Activated naive CD8-positive, alpha-beta T cell (primary cell): ENCODE measurements around the gene TNFAIP8.
"Not testable (repeated sequence)": the region's sequence is repeated elsewhere in the genome, so short reads cannot be mapped to it uniquely, and the experiment has no call there.

Source experiments
- H3K27ac Mint-ChIP-seq: one replicate; pipeline ENCODE4 v1.8.0; 2021; ENCODE audit warnings: mixed read lengths
- H3K27me3 Mint-ChIP-seq: one replicate; pipeline ENCODE4 v1.8.0; 2021; ENCODE audit warnings: mixed read lengths
- H3K36me3 Mint-ChIP-seq: one replicate; pipeline ENCODE4 v1.8.0; 2021; ENCODE audit warnings: mixed read lengths
- H3K4me1 Mint-ChIP-seq: one replicate; pipeline ENCODE4 v1.8.0; 2021; ENCODE audit warnings: low read depth, mixed read lengths
- H3K4me3 Mint-ChIP-seq: one replicate; pipeline ENCODE4 v1.8.0; 2021; ENCODE audit warnings: mild to moderate bottlenecking, mixed read lengths
- H3K9me3 Mint-ChIP-seq: one replicate; pipeline ENCODE4 v1.8.0; 2021; ENCODE audit warnings: low read depth, mixed read lengths

TNFAIP8 gene

DNA sequence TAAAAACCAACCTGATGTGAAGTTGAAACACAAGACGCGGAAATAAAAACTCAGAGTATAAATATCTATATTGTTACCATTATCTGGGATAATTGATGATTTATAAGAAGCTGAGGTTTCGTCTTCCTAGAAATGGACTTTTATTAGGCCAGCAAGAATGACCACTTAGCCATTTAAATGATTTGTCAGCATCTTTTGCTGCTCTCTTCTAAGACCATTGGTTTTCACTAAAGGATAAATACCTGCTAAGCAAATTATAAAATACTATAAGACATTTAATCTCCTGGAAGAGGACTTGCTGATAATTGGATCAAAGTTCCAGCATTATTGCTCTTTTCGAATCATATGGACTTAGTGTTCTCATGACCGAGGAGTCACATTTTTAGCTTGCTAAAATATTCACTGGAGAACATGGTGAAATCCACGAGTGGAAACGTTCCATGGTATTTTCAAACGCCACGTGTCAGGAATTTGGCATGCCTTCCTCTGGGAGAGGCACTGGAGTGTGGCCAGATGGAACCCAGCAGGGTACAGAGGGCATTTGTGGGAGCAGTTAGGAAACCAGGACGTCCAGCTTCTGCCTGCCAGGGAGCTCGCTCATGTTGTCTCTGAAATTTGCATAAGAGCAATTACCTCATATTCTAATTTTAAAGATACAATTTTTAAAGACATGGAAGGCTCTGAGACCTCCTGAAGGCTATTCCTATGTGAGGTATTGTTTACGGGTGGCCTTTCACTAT is 43.1 kb downstream of the TNFAIP8 start:
- Mint-ChIP-seq H3K36me3 (peaks cover 19% of the 10 kb centered on the region), H3K4me1 (peaks cover 73% of the 10 kb centered on the region), H3K27me3 (no peaks in the 10 kb centered on the region), H3K9me3 (no peaks in the 10 kb centered on the region), H3K27ac (peak overlapping the region; percentile 99), H3K4me3 (peak overlapping the region; percentile 7)

DNA sequence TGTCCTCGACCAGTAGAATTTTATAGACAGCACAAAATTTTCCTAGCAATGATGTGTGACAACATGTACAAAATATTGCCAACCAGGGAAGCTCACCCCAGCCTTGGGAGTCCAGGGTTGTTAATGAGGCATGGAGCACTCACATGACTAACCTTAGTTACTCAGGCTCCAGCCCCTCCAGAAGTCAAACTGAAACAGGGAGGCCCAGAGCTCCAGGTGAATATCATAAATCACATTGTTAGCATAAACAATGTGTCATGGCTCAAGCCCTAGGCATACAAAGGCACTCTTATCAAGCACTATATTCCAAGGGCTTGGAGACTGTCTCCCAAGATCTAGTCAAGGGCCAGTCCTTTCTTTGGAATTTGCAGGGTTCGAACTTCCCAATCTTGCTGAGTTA is 44.4 kb downstream of the TNFAIP8 start:
- H3K4me1 Mint-ChIP-seq, result peaks cover 64% of the 10 kb centered on the region

DNA sequence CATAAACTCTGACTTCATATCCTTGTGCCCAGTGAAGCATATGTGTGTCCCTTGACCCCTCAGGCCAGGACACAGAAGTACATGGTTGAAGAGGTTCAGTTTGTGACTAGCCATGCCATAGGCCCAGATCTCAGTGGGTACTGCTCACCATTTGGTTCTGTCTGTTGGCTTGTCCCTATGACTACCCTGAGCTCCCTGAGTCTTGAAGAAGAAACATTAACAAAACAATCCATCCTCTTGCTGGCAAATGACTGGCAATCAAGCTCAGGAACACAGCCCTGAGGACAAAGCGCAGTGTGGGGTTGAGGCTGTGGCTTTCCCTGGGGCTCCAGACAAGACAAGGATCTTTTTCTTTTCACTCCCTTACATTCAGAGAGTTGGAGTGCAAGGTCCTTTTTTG is 46.3 kb downstream of the TNFAIP8 start:
- Mint-ChIP-seq H3K27ac (peak overlapping the region; percentile 68), H3K4me3 (no peak overlapping the region), H3K4me1 (peaks cover 55% of the 10 kb centered on the region), H3K9me3 (no peaks in the 10 kb centered on the region), H3K27me3 (no peaks in the 10 kb centered on the region), H3K36me3 (peaks cover 4% of the 10 kb centered on the region)

More for the DNA sequence above, 44.4 kb downstream of the TNFAIP8 start:
- H3K4me3 Mint-ChIP-seq, result no peak overlapping the region
- no peaks in the 10 kb centered on the region for H3K27me3 Mint-ChIP-seq
- peak overlapping the region; percentile 99 for H3K27ac Mint-ChIP-seq
- H3K9me3 Mint-ChIP-seq, result no peaks in the 10 kb centered on the region
- H3K36me3 Mint-ChIP-seq, result peaks cover 10% of the 10 kb centered on the region

DNA sequence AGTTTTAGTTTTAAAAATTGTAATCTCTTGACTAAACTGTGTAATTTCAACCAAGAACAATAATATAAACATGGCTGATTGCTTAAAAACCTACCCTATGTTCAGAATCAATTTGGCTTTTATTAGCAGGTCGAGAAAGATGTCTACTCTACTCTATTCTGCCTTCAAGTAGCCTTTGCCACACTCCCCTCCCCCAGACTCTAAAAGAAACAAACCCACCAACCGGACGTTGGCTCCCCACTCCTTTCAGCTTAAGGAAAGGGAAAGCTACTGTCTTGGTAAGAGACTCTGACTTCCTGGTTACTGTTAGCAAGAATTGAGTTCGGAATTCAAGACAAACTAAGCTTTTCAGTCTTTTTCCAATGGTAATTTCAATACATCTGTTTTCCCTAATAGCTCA is 46.7 kb downstream of the TNFAIP8 start:
- Mint-ChIP-seq H3K4me1 (peaks cover 50% of the 10 kb centered on the region), H3K27me3 (no peaks in the 10 kb centered on the region), H3K27ac (peak overlapping the region; percentile 68), H3K9me3 (no peaks in the 10 kb centered on the region), H3K4me3 (no peak overlapping the region), H3K36me3 (peaks cover 2% of the 10 kb centered on the region)

DNA sequence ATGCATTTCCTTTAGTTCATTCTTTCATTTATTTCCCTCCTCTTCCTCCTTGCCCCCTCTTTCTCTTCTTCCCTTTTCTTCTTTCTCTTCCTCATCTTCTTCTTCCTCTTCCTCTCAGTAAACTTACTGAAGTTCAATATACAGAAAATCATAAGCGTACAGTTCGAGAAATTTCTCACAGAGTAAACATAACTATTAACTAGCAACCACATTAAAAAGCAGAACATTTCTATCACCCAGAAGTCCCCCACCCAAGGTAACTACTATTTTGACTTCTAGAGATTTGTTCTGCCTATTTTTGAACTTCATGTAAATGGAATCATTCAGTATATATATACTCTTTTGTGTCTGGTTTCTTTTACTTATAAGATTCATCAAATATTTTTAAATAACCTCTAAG is 48.2 kb downstream of the TNFAIP8 start:
- no peaks in the 10 kb centered on the region for H3K27me3 Mint-ChIP-seq
- H3K27ac Mint-ChIP-seq, result peak overlapping the region; percentile 18
- peaks cover 36% of the 10 kb centered on the region for H3K4me1 Mint-ChIP-seq
- no peaks in the 10 kb centered on the region for H3K9me3 Mint-ChIP-seq
- H3K4me3 Mint-ChIP-seq, result no peak overlapping the region
- H3K36me3 Mint-ChIP-seq, result no peaks in the 10 kb centered on the region

DNA sequence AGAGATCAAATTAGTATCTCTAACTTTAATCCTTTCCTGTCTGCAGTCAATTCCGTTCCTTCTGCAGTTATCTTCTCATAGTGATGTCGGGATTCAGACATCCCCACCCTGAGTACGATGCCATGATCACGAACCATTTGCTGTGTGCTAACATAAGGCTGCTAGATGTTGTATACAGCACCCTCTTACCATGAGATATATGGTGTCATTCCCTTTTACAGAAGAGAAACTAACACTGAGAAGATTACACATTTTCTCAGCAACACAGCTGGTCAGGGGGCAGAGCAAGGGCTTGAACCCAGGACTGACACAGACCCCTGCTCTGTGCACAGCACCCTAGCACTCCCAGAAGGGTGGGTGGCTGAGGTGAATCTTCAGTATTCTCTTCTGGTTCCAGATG is 49.6 kb downstream of the TNFAIP8 start:
- Mint-ChIP-seq H3K4me1 (peaks cover 36% of the 10 kb centered on the region), H3K27me3 (no peaks in the 10 kb centered on the region), H3K9me3 (no peaks in the 10 kb centered on the region), H3K4me3 (no peak overlapping the region), H3K36me3 (no peaks in the 10 kb centered on the region), H3K27ac (peak overlapping the region; percentile 61)

DNA sequence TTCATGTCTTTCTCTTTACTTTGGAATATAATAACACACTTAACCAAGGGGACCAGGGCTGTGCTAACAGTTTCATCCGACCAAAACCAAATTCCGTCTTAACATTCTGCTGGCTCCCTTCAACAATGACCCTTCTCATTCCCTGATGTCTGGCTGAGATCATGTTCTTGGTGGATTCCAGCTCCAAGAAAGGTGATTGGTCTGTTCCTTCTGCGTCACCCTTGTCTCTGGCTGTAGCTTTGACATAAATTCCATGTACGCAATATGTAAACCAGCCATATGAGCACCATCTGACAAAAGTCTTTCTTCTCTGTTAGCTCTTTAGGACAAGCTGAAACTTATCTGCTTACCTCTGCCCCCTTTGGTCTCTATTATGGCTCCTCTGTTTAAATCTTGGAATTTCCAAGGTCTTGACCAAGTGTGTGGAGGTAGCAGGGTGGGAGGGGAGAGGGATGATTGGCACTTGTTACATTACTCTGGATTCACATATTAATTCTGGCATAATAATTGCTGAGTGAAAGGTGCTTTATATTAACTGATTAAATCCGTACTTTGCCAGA is 50.8 kb downstream of the TNFAIP8 start:
- no peaks in the 10 kb centered on the region for H3K27me3 Mint-ChIP-seq
- no peak overlapping the region for H3K27ac Mint-ChIP-seq
- peaks cover 41% of the 10 kb centered on the region for H3K4me1 Mint-ChIP-seq
- H3K4me3 Mint-ChIP-seq, result no peak overlapping the region
- H3K9me3 Mint-ChIP-seq, result no peaks in the 10 kb centered on the region
- no peaks in the 10 kb centered on the region for H3K36me3 Mint-ChIP-seq

DNA sequence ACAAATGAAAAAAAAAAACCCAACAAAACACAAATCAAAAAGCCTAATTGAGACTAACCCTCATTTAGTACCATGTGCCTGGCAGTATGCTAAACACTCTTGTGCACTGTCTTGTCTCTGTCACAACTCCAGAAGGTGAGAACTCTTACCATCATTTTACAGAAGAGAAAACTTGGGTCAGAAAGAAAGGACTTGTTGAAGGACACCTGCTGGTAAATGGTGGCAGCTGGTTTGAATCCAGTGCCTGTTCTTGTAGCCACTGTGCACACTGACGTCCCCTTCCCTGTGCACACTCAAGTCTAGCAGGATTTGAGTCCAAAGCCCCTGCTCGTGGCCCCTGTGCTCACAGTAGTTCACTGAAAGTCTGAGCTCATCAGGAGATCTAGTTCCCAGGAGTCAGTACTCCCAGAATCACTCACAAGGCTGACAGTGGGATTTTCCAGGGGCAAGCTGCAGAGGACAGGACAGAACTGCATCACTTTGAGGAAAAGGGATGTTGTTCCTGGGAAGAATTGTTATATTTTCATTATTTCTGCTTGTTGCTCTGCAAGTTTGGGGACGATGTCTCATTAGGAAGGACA is 53.5 kb downstream of the TNFAIP8 start:
- Mint-ChIP-seq H3K9me3 (no peaks in the 10 kb centered on the region), H3K4me1 (peaks cover 41% of the 10 kb centered on the region), H3K36me3 (no peaks in the 10 kb centered on the region), H3K27ac (peak overlapping the region; percentile 68), H3K27me3 (no peaks in the 10 kb centered on the region), H3K4me3 (no peak overlapping the region)

DNA sequence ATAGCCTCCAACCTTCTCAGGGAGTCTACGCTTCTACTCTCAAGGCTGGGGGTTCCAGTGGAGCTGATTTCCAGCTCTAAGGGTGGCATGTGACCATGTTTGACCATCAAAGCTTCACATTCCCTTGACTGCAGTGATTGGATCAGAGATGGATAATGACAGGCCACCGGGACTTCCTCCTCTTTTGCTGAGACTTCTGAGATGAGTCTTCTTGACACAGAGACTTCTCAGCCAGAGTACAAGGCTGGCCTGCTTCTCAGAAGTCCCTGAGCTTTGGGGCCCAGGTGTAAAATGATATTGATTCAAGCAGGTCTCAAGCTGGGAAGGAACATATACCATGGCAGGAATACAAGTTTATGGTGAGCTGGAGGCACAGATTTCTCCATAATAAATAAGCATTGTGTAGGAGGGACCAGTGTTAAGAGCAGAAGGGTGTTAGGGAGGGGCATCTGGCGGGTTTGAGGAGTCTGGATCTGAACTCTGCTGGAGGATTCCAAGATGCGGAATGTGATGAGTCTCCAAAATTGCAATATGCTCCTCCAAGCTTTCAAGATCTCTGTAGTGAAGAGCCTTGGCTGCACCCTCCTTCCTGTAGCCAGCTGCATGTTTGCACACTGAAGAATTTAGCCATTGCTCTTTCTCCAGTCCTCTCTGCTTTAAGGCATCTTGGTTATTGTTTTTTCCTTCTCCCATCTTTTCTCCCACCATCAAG is 54.8 kb downstream of the TNFAIP8 start:
- Mint-ChIP-seq H3K27ac (peak overlapping the region; percentile 76), H3K4me1 (peaks cover 37% of the 10 kb centered on the region), H3K36me3 (no peaks in the 10 kb centered on the region), H3K9me3 (no peaks in the 10 kb centered on the region), H3K27me3 (no peaks in the 10 kb centered on the region), H3K4me3 (peak overlapping the region; percentile 12)

DNA sequence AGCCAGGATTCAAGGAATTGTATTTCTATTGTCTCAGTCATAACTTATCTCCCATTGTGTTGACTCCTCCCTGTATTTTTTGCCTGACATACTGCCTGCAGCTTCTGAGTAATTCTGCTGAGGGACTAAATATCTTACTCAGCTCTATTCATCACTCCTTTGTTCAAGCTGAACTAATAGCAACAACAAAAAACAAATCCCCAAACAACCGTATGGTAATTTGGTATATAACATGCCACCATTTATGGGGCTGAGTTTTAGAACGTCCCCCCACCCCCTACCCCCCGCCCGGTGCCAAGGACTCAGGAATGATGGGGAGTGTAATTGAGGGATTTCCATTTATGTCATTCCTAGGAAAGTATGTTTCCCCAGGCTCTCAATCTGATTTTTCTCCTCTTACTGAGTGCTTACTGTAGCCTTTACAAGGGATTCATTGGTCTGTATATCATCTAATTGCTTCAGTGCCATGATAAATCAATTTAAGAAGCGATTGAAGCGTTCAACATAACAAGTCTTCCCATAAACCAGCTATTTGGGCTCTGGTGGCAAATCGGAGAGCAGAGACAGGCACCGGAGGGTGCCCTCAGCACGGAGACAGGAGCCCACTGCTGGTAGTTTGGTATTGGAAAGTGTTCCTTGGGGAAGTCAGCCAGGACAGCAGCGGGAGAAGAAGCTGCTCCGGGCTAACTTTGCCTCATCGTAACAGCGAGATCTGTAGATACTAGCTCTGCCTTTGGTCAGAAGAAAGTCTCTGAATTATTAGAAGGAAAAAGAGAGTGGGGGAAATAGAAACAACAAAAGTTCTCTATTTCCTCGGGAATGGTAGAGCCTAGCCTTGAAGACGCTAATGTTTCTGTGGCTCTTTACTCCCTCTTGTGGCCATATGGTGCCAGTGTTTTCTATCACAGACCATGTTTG is 55.8 kb downstream of the TNFAIP8 start:
- H3K27ac Mint-ChIP-seq, result peak overlapping the region; percentile 76
- no peaks in the 10 kb centered on the region for H3K27me3 Mint-ChIP-seq
- peaks cover 33% of the 10 kb centered on the region for H3K4me1 Mint-ChIP-seq
- H3K9me3 Mint-ChIP-seq, result no peaks in the 10 kb centered on the region
- H3K36me3 Mint-ChIP-seq, result no peaks in the 10 kb centered on the region
- peak overlapping the region; percentile 89 for H3K4me3 Mint-ChIP-seq

DNA sequence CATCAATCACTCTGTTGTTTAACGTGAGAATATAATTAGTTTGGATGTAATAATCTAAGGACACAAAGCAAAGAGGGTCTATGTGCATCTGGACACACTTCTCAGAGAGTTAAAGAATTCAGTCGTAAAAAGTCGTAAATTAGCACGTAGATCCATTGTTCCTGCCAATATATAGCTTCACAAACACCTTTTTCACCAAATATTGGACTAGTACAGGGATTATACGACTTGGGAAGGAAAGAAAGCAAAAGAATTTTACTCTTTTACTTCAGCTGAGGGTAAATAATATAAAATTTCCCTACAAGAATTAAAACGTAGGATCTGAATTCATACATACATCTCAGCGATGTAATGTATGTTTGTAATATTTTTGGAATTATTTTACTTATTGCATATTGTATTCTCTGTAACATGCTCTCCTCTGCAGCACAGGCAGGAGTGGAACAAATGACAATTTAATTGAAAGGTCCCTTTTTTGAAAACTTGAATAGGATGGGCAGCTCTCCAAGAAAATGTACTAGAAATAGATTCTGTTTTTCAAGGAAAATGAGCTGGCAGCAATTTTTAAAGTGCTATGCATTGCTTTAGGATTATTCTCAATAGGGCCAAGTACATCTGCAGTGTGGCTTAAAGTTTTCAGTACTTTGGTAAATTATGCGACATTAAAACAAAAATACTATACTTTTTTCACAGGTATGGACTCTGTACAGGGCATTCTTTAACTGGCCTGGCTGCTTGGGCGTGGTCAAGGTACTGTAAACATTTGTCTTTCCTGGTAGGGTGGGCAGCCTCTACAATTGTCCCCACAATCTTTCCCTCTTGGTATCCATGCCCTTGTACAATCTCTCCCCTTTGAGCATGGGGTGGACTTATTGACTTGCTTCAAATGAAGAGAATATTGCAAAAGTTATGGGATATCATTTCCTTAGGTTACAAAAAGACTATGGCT is 56.7 kb downstream of the TNFAIP8 start:
- Mint-ChIP-seq H3K4me3 (peak overlapping the region; percentile 89), H3K27me3 (no peaks in the 10 kb centered on the region), H3K9me3 (no peaks in the 10 kb centered on the region), H3K4me1 (peaks cover 36% of the 10 kb centered on the region), H3K27ac (peak overlapping the region; percentile 76), H3K36me3 (no peaks in the 10 kb centered on the region)

DNA sequence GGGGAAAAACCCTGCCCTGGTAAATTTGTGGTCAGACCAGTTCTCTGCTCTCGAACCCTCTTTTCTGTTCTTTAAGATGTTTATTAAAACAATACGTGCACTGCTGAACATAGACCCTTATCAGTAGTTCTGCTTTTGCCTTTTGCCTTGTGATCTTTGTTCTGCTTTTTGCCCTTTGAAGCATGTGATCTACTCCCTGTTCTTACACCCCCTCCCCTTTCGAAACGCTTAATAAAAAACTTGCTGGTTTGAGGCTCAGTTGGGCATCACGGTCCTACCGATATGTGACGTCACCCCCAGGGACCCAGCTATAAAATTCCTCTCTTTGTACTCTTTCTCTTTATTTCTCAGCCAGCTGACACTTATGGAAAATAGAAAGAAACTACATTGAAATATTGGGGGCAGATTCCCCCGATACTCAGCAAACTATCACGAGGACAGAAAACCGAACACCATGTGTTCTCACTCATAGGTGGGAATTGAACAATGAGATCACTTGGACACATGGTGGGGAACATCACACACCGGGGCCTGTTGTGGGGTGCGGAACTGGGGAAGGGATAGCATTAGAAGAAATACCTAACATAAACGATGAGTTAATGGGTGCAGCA is 58.4 kb downstream of the TNFAIP8 start:
- H3K36me3 Mint-ChIP-seq, H3K27me3 Mint-ChIP-seq, H3K9me3 Mint-ChIP-seq, H3K4me3 Mint-ChIP-seq, H3K27ac Mint-ChIP-seq: not testable (repeated sequence)
- peaks cover 45% of the 10 kb centered on the region for H3K4me1 Mint-ChIP-seq

DNA sequence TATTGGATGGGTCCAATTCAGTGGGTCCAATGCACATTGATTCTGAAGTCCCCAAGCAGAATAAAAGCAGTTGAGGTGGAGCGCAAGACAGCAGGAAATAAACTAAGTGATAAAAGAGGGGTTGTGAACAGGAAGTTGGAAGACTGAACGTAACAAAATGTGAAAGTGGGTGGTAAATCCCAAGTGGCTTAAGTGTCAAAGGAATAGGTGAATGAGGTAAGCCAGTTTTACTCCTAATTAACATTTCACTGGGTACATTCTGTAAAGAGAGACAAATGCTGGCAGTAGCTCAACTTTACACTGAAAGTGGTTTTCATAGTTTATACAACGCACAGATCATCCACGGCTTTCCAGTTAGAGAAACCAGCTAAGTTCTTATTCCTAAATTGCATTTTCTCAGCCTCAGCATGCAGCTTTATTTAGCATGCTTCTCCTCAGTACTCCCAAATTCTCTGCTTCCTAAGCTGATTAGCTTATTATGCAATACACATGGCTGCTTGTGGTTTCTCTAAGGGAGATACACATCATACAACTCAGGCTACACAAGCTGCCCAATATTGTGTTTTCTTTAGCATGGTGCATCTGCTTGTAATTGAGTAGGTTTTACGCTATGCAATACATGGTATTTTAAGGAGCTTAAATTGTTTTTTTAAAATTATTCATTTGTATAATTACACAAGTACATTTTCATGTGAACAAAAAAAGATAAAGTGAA is 62.2 kb downstream of the TNFAIP8 start:
- H3K36me3 Mint-ChIP-seq, result no peaks in the 10 kb centered on the region
- no peaks in the 10 kb centered on the region for H3K9me3 Mint-ChIP-seq
- peaks cover 15% of the 10 kb centered on the region for H3K4me1 Mint-ChIP-seq
- H3K27ac Mint-ChIP-seq, result no peak overlapping the region
- H3K27me3 Mint-ChIP-seq, result no peaks in the 10 kb centered on the region
- no peak overlapping the region for H3K4me3 Mint-ChIP-seq
